GM12891 (cell line): Measurements from ENCODE around the gene CSTPP1.
"Not testable (repeated sequence)": the region's sequence is repeated elsewhere in the genome, so short reads cannot be mapped to it uniquely, and the experiment has no call there.

ENCODE experiments used
- PAX5 ChIP-seq: IDR thresholded peaks from 2 replicates; pipeline ENCODE4 v1.6.1; 2011; ENCODE audit warnings: low read length, moderate library complexity, mild to moderate bottlenecking; ENCODE audit not compliant: insufficient read depth, severe bottlenecking
- POLR2A ChIP-seq: IDR thresholded peaks from 2 replicates; pipeline ENCODE4 v1.6.1; 2011; ENCODE audit warnings: low read depth, low read length, control low read depth
- POLR2AphosphoS5 ChIP-seq: IDR thresholded peaks from 2 replicates; pipeline ENCODE4 v1.6.1; 2011; ENCODE audit warnings: low read depth, low read length, control low read depth
- POU2F2 ChIP-seq: IDR thresholded peaks from 2 replicates; pipeline ENCODE4 v1.6.1; 2011; ENCODE audit warnings: low read depth, mild to moderate bottlenecking, control low read depth, low read length, moderate library complexity
- SPI1 ChIP-seq: IDR thresholded peaks from 2 replicates; pipeline ENCODE4 v1.6.1; 2011; ENCODE audit warnings: low read depth, low read length, control low read depth
- TAF1 ChIP-seq: IDR thresholded peaks from 2 replicates; pipeline ENCODE4 v1.6.1; 2011; ENCODE audit warnings: low read depth, low read length, control low read depth

GRCh38 chr11:46927928-46928327 lies 8.6 kb upstream of the CSTPP1 start:
- not testable (repeated sequence) for TF ChIP-seq POLR2A, POLR2AphosphoS5, TAF1, SPI1, POU2F2, PAX5
